SU-DHL-6 (cell line): ENCODE results near the gene RIBC2.

ENCODE experiments used
- CTCF ChIP-seq: fragments of 200-600 bp; sonication (generic); IDR thresholded peaks from one replicate; pipeline ENCODE4 v1.5.1; 2017; ENCODE audit warnings: antibody characterized with exemption, mild to moderate bottlenecking, low read length, moderate library complexity; ENCODE audit not compliant: insufficient read depth, poor library complexity, severe bottlenecking
- EZH2phosphoT487 ChIP-seq: fragments of 200-600 bp; sonication (generic), shearing (Covaris generic); conservative IDR thresholded peaks from 2 replicates; pipeline ENCODE4 v1.6.1; 2018; ENCODE audit warnings: mild to moderate bottlenecking, antibody characterized with exemption, low read length, moderate library complexity, mixed read lengths

GRCh38 chr22:45475063-45475747, 61.7 kb downstream of the RIBC2 start:
- TF ChIP-seq CTCF (no peak), EZH2phosphoT487 (no peak)
